Hematopoietic multipotent progenitor cell treated with erythropoietin and hydrocortisone succinate and interleukin-3 and kit ligand, for 6 days (in vitro differentiated cells): ENCODE results near the gene SOCS2.
"Not testable (repeated sequence)": the region's sequence is repeated elsewhere in the genome, so short reads cannot be mapped to it uniquely, and the experiment has no call there.

Source experiments
- DNase-seq: peaks from one replicate; pipeline ENCODE4 v3.0.0-alpha.2; 2015

SOCS2 gene, protein sequence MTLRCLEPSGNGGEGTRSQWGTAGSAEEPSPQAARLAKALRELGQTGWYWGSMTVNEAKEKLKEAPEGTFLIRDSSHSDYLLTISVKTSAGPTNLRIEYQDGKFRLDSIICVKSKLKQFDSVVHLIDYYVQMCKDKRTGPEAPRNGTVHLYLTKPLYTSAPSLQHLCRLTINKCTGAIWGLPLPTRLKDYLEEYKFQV

DNA sequence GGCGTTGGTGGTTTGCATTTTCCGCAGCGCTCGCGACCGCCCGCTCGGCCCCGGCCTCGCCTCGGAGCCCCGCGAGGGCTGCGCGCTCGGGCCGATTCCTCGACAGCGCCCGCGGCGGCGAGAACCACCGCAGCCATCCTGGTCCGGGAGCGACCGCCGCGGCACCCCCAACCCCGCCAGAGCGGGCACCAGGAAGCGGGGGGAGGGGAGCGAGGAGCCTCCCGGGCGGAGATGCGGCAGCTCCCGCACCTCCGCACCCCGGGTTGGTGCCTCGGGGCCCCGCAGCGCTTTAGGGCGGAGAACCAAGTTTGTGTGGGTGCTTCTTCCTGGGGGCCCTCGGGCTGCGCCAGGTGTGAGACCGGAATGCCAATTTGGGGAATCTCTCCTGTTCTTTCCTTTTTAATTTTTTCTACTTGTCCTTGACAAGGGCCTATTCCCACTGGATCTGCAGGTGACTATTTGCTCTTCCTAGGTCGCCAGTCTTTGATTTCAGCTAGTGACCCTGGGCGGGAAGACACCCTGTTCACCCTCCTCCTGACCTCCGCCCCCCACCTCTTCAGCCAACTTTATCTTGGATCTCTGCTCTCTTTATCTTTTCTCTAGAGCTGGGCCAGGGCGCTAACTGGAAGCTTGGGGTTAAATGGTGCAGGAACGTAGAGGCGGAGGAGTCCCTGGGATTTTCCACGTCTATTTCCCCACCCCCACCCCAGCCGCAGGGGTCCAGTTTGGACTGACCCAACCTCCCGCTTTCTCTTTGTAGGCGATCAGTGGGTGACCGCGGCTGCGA, at the start of gene SOCS2:
SOCS2 (plus strand) TSS at position 751 of the 787 bp plus-strand sequence. CDS start 223 bp downstream, outside the sequence.
- peak; percentile 69 for DNase-seq

DNA sequence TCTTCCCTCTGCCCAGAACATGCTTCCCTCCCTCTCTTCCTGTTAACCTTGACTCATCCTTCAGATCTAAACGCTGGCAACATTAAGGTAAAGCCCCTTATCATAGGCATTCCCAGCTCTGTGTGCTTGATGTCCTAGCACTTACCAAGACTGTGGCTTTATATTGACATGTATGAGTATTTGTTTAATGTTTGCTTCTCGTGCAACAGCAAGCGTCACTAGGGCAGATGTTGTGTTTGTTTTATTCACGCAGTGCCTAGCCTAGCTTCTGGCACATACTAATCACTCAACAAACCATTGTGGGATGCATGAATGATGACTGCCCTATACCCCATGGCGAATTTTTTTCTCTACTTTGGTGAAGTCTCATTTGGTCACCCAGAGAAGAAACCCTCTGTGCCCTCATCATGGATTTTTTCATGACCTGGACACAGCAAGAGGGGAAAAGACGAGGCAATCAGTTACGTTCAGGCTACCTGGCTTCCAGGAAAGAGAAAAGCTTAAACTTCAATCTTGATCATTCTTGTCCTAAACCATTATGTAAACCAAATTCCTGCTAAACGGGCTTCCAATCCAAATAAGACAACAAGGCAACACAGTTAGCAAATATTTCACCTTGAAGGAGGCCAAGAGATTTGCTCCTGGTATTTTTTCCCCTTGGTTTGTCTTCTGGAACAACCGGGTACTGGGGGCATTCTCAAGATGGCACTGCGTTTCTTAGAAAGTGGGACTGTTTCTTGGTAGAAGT, 47.9 kb upstream of the SOCS2 start:
- DNase-seq = no peak

DNA sequence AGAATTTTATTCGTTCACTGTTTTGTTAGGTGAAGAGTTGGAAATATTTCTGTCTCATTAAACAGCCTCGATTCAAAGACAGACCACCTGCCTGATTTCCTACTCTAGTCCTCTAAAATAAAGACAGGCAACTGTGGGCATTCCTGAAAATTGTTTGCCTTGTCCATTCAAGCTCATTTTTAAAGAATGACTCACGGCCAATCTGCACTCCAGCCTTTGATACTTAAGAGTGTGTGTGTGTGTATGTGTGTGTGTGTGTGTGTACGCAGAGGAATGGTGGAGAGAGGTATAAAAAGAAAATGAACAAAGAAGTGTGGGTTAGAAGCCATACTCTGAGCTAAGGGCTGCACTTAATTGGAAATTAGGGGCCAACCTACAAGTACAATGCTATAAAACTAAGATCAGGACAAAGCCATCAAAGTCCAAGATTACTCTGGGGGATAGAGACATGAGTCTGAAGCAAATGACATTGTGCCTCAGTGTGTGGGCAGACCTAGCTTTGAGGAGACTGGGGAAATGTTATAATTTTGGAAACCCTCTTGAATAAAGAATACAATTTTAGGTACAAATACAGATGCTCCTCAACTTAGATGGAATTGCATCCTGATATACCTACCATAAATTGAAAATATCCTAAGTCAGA, 45.6 kb upstream of the SOCS2 start:
- no peak for DNase-seq

DNA sequence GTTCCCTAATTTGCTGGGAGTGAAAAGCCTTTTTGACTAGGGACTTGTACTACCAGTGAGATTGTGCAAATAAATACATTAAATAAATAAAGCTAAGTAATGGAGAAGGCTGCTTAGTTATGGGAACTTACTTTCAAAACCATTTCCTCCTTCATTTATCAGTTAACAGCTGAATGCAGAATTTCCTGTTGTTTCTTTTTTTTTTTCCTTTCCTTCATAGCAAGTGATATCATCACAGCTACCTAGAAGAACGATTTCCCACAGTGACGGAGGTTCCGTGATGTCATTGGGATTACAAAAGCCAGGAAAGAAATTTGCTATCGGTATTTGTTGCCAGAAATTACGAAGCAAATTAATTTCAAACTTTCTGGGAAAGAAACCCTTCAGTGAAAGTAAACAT, 42.1 kb upstream of the SOCS2 start:
- DNase-seq = peak; percentile 53

DNA sequence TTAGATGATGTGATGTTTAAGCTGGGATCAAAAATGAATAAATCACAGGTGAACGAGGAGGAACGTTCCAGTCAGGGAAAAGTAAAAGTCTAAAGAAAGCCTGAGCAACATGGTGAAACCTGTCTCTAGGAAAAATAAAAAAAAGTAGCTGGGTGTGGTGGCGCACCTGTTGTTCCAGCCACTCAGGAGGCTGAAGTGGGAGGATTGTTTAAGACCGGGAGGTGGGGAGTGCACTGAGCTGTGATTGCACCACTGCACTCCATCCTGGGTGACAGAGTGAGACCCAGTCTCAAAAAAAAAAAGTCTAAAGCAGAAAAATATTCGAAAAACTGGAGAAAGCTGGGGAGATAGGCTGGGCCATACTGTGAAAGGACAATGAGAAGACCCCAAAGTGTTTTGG, 39.2 kb upstream of the SOCS2 start:
- no peak for DNase-seq

DNA sequence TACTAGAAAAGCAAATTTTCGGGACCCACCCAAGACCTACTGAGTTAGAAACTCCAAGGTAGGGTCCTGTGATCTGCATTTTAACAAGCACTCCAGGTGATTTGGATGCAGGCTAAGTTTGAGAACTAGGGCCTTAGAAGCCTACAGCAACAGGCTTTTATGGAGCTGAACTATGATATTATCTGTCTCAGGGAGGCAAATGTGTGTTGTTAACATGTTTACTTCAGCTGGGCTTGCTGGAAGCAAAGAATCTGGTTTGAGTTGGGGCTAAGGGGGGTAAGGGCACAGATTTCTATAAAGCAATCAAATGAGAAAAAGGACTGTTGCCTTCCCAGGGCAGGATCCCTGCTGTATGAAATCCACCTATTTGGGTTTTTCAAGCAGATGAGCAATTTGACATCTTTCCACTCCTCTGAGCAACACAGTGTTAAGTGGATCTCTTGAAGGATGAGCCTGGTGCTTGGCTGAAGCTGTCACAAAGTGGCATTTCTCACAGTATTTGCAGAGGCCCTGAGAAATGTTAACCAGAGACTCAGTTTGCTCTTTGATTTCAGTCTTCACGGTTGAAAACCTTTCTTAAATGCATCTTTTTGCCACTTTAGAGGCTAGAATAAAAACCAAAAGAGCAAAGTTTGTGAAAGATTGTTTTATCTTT, 36.2 kb upstream of the SOCS2 start:
- no peak for DNase-seq

DNA sequence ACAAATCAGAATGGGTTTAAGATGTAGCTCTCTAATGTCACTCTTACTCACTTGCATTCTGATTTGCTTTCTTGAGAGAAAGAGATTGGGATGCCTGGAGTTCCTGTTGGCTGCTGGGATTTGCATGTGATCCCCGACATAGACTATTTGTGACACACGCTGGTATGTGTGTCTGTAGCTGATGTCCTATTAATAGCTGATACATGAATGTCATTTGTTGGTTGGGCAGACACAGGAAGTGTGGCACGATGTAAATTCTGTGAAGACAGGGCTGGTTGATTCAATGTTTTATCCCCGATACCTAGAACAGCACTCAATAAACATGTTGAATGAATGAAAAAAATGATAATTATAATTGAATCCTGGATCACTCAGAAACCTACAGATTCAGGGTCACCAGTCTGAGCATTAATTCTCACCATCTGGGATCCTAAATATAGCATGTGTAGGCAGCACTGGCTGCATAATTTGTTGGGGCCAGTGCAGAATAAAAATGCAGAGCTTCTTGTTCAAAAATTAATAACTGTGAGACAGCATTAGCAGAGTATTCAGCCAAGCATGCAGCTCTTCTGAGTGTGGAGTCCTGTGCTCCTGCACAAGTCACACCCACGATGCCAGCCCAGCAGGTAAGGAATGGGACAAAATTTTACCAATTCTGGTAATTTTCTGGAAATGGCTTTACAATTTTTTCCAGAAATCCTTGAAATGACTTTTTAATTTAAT, 35.5 kb upstream of the SOCS2 start:
- DNase-seq = no peak

DNA sequence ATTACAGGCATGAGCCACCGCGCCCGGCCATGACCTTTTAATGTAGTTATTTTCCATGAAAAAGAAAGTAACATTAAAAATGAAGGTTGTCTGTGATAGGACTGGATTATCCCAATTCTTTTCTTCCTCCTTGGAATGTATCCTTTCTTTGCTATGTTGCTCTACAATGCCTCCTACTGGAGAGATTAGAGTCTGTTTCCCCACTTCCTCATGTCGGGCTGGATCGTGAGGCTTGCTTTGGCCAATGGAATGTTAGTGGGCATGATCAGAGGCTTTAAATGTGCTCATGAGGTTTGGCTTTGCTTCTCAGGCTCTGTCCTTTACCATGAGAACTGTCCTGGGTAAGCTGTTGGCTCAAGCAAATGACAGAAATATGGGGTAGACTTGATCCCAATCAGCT, 34.7 kb upstream of the SOCS2 start:
- no peak for DNase-seq

DNA sequence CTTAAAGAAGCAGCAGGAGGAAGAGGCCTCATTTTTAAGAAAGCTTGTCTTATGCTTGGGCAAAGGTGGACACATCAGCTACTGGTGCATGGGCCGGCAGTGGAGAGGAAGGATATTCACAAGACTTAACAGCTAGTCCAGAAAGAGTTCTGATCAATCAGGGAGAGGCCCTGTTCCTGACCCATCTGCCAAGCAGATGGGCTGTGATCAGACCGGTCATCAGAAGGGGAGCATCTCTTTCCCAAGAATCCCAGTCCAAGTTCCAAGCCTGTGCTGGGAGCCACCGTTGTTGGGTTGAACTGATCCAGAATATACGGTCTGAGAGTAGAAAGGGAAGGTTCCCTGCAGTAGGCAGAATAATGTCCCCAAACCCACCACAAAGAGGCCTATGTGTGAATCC, 32.7 kb upstream of the SOCS2 start:
- no peak for DNase-seq

DNA sequence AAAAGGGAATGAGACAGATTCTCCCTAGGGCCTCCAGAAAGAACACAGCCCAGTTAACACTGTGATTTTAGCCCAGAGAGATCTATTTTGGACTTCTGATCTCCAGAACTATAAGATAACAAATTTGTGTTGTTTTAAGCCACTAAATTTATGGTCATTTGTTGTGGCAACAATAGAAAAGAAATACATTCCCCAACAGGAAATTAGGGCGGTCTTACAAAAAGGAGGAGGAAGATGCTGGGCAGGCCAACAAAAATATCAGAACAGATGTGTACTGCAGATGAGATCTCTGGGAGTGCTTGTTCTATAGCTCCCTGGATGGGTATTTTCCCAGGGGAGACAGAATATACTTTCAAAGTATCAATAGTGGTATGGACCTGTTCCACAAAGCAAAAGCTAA, 32.0 kb upstream of the SOCS2 start:
- DNase-seq = no peak

DNA sequence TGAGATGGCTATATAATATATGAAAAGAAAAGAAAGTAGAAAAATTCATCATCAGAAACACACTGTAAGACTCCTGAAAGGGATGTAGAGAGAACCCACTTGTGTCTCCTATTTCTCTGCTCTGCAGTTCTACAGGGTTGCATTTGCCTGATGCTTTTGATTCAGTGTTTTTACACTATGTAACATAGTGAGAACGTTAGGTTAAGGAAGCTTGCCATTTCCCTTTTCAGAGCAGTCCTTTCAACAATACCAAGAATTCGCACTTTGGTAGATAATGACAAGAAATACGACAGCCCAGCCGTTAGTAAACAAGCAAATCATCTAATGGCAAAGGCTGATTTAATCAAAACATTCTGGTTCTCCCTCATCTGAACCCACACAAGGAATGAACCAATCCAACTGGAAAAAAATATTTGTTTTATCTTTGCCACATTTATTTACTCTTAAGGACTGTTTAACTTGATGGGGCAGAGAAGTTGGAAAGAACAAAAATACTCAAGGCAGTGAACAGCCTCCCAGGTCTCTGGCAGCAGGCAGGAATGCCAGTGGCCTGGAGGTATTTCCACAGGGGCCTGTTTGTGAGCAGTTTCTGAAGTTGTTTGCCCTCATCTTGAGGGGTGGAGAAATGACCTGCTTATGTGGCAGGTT, 30.8 kb upstream of the SOCS2 start:
- peak; percentile 39 for DNase-seq

DNA sequence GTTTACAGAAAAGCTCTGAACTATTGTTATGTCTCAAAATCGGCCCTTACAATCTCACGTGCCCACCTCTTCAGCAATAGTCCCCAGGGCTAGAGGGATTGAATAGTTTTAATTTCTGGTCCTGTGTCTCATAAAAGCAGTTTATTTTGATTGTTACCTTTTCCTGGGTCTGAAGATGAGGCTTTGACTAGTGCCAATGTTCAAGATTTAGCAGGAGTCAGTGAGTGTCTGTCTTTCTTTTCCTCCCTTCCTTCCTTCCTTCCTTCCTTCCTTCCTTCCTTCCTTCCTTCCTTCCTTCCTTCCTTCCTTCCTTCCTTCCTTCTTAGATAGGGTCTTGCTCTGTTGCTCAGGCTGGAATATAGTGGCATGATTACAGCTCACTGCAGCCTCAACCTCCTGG, 24.7 kb upstream of the SOCS2 start:
- DNase-seq = no peak

DNA sequence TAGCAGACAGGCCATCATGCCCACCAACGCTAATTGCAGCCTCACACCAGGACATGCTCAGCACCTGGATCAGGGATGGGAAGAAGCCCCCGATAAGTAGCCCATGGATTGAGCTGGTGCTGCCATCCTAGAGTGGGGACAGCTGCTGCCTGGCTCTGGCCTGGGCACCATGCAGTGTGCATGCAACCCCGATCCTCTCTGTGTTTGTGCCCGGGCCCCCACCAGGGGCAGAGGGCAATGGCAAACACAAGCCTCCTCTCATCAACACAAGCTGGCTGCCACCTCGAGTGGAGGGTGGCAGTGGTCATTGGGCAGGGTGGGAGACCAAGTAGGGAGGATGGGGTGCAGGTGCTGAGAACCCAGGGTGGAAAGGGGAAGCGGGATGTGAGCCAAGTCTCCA, 23.3 kb upstream of the SOCS2 start:
- DNase-seq = no peak

DNA sequence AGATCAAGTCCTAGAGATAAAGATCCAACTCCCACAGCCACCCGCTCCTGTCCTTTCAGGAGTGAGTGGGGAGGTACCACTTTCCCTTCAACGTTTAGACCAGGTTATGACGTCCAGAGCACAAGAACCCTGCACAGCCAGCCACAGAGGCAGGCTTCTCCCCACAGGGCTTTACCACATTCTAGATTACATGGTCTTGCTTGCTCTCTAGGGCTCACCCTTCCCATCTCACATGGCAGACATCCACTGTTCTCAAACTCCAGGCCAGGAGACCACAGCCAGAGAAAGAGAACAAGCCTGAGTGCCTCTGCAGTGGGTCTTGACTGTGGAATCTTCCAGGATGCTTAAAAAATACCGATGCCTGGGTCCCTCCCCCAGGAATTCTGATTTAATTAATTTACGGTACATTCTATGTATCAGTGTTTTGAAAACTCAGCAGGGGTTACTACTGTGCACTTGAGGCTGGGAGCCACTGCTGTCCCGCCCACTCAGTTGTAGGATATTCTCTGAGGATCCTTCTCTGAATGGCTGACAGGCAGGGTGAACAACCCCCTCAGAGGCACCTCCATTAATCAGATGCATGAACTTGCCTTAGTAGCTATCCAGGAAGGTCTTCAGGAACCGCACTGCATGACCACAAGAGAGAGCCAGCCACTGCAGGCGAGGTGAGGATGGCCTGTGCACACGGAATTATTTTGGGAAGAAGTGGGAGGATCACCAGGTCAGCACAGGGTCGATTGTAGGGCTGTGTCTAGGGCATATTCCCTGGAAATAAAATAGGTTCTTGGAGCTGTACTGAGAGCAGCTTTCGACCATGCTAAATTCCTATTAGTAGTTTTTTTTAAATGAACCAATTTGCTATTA, 21.5 kb upstream of the SOCS2 start:
- no peak for DNase-seq

DNA sequence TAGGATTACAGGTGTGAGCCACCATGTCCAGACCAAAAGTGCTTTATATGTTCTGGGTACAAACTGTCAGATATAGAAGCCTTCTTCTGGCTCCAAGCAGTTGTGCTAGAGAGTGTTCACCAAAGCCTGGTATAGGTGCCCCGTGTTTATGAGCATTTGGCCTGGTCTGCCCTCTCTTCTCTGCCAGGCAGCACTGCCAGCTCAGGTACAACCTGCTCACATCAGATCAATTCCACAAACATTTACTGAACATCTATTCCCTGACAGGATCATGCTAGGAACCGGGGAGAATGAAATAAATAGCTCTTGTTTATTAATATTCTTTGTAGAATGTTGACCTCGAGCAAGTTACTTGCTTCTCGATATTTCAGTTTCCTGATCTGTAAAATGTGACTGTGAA, 20.0 kb upstream of the SOCS2 start:
- DNase-seq = no peak

DNA sequence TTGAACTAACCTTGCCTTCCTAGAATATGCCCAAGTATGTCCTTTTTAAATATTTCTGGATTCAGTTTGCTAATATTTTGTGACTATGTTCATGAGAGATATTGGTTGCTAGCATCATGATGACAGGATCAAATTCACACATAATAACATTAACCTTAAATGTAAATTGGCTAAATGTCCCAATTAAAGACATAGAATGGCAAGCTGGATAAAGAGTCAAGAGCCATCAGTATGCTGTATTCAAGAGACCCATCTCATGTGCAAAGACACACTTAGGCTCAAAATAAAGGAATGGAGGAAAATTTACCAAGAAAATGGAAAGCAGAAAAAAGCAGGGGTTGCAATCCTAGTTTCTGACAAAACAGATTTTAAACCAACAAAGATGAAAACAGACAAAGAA, 14.6 kb upstream of the SOCS2 start:
- not testable (repeated sequence) for DNase-seq

DNA sequence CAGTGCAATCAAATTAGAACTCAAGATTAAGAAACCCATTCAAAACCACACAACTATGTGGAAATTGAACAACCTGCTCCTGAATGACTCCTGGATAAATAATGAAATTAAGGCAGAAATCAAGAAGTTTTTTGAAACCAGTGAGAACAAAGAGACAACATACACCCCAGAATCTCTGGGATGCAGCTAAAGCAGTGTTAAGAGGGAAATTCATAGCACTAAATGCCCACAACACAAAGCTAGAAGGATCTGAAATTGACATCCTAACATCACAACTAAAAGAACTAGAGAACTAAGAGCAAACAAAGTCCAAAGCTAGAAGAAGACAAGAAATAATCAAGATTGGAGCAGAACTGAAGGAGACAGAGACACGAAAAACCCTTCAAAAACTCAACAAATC, 13.8 kb upstream of the SOCS2 start:
- DNase-seq = not testable (repeated sequence)

DNA sequence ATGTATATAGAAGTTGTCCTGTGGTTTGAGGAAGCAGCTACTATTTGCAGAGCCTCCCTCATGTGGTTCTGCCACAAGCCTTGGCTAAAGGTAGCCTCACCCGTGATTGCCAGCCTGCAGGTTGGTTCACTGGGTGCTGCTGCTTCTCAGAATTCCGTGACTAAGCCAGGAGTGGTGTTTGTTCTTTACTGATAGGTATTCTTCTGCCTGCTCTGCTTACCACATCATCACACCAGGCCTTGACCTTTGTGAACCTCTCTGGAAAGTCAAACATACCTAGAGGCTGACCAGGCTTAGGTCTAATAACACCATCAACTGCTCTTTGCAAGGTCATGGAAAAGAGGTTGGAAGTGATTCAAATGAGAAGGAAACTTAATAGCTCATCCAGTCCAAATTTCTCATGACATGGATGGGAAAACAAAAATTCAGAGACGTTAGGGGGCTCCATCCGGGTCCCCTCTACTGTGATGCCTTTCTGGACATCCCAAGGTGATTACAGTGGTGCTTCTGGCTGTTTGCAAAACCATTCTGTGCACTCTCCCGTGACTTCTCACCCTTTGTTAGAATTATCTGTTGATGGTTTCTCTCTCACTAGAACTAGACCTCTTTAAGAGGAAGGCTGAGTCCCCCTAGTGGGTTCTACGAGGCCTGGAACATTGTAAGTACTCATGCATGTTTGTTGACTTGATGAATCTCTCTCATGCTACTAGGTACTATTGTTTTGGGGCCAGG, 8.5 kb upstream of the SOCS2 start:
- DNase-seq = peak; percentile 59

DNA sequence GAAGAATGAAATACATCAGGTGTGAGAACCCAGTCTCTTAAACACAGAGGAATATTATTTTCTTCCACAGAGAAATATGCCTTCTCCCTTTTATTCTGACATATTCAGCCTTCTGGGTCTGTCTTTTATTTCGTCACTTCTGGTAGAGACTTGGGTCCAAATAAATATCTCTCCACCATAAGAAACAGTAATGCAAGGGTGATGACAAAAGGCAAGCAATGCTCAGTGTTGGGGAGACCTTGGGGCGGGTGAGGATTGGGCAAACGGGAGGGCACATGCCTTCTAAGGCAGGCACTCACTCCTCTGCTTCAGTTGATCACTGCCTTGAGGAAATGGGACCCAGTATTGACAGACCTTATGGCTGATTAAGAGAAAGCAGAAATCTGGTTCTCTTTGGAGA, 6.7 kb upstream of the SOCS2 start:
- no peak for DNase-seq

DNA sequence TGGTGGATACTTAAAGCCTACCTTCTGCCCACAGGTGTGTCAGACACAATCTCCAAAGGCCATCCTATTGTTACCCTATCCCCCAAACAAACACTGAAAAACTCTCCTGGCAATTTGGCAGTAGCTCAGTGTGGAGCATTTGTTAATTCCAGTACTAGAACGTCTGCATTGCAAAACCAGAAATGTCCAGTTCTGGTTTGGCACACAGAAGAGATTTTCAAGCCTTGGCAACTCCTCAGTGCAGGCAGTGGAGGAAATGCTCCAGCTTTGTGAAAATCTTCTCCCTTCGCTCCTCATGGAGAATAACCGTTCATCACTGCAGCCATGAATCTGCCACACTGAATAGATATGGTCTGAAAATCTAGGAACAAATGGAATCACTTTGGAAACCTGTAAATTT, 5.3 kb upstream of the SOCS2 start:
- no peak for DNase-seq
